ENCODE measurements around the gene MLH3.

The MLH3 gene

DNA sequence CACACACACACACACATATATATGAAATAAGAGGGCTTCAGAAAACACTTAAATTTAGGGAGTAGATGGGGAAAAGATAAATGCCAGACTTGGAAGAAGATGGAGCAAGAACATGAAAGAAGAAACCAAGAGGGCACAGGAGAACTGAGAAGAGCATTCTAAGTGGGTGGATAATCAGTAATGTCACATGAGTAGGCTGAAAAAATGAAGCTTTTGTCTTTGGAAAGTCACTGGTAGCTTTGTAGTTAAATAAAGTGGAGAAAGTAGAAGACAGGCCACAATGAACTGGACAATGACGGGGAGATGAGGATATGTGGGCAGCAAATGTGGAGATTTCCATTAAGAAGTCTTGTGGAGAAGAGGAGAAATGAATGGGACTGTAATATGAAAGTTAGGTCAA, 15.9 kb upstream of the MLH3 start:
- H3K4me3 ChIP-seq (ENCODE audit: low read length) = no peak overlapping the region
- no peak for TF ChIP-seq CTCF (conservative IDR thresholded peaks at IDR 0.05; ENCODE audit: low read depth, low read length)
- DNase-seq (ENCODE audit: low read depth) = no peak

DNA sequence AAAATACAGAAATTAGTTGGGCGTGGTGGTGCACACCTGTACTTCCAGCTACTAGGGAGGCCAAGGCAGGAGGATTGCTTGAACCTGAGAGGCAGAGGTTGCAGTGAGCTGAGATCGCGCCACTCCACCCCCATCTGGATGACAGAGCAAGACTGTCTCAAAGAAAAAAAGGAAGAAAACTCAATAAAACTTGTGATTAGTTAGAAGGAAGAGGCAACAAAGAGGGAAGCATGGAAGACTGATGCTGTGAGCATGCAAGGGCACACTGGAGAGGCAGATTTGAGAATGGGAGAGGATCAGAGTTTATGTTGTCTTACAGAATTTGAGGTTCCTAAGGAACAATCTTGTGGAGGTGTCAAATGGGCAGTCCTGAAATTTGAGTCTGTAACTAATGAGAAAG, 15.4 kb upstream of the MLH3 start:
- no peak for DNase-seq (ENCODE audit: low read depth)
- no peak overlapping the region for H3K4me3 ChIP-seq (ENCODE audit: low read length)
- TF ChIP-seq CTCF (conservative IDR thresholded peaks at IDR 0.05; ENCODE audit: low read depth, low read length) = no peak

- no peak for TF ChIP-seq CTCF (conservative IDR thresholded peaks at IDR 0.05; ENCODE audit: low read depth, low read length)
- peak overlapping the region; percentile 94 for H3K4me3 ChIP-seq (ENCODE audit: low read length)
- no peak for DNase-seq (ENCODE audit: low read depth)
These were observed 12.9 kb upstream of the MLH3 start for GRCh38 chr14:75064205-75064567.

- peak; percentile 31 for DNase-seq (ENCODE audit: low read depth)
- TF ChIP-seq CTCF (conservative IDR thresholded peaks at IDR 0.05; ENCODE audit: low read depth, low read length) = no peak
- peak within 1 kb of the TSS; percentile 94 for H3K4me3 ChIP-seq (ENCODE audit: low read length)
These were observed 12.4 kb upstream of the MLH3 start, which contains the start of gene ACYP1 for GRCh38 chr14:75063491-75064204. TSS of gene ACYP1 (minus strand) at chr14:75064024. CDS start at chr14:75063553, 471 bp downstream.

DNA sequence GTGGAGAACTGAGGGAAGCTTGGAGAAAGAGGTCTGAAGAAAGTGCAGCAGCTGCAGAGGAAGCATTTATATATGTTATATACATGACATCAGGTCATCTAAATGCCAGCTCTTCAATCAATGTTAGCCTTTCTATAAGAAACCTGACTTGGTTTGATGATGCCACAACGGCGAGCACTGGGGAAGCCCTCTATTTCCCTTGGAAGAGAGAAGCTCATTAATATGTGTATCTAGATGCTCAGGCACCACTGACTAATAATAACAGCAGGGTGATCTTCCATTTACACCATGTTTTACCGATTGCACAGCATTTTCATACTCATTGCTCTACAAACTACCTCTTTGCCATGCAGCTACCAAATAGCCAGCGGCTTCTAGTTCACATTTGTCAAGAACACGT, 11.7 kb upstream of the MLH3 start:
- DNase-seq (ENCODE audit: low read depth) = no peak

GRCh38 chr14:75060420-75060819, 9.2 kb upstream of the MLH3 start:
- no peak overlapping the region for H3K4me3 ChIP-seq (ENCODE audit: low read length)
- DNase-seq (ENCODE audit: low read depth) = no peak
- TF ChIP-seq CTCF (conservative IDR thresholded peaks at IDR 0.05; ENCODE audit: low read depth, low read length) = no peak

More for the DNA sequence above, 11.7 kb upstream of the MLH3 start:
- TF ChIP-seq CTCF (conservative IDR thresholded peaks at IDR 0.05; ENCODE audit: low read depth, low read length) = no peak
- peak overlapping the region; percentile 94 for H3K4me3 ChIP-seq (ENCODE audit: low read length)

- DNase-seq (ENCODE audit: low read depth) = no peak
- H3K4me3 ChIP-seq (ENCODE audit: low read length) = no peak overlapping the region
- TF ChIP-seq CTCF (conservative IDR thresholded peaks at IDR 0.05; ENCODE audit: low read depth, low read length) = no peak
These were observed 8.4 kb upstream of the MLH3 start for GRCh38 chr14:75059642-75060041.
